ENCODE data around the gene BEST1.

DNA sequence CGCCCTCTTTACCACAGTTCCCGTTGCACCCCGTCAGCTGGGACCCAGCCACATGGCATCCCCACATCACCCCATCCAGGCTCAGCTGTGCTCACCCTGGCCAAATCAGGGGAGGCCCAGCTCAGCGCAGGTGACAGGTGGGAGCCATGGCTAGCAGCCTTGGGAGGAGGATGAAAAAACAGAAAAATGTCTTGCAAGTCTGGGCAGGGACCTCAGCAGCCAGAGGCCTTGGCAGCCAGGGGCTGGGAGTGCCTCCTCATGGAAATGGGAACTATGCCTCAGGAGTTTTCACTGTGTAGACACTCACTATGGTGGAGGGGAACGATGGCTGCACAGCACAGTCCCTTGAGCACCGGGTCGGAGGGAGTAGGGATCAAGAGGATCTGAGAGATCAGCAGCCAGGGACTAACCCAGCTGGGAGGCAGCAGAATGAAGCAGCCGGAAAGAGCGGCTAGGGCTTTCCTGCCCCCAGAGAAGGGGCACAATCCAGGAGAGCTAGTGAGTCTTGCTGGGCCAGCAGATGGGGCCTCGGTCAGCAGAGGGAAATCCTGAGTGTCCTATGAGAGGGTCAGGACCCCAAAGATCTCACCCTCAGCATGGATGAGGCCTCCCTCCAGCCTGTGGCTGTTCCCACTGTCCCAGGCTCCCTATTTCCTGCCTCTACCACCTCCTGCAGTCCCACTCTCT is 23.5 kb downstream of the BEST1 start:
- TF ChIP-seq POLR2AphosphoS5 (IDR thresholded peaks at IDR 0.05; ENCODE audit: low read depth, low read length) (no peak), TAF1 (IDR thresholded peaks at IDR 0.05; ENCODE audit: borderline replicate concordance, low read depth, low read length) (no peak)

Measured in GM12892 (cell line).